Hepatocyte (in vitro differentiated cells): ENCODE results near the gene NEURL2. TPM values are rescaled to one million over a fixed set of nuclear protein-coding genes. Genes with fewer than 3 reads are reported as not detected.

ENCODE experiments used
- DNase-seq: peaks from one replicate; pipeline ENCODE4 v3.0.0-alpha.2; 2016; ENCODE audit warnings: low spot score
- H2AFZ ChIP-seq: fragments of 200-600 bp; sonication (generic); 2 replicates; pipeline ENCODE4 v1.6.0; 2016; ENCODE audit warnings: antibody characterized with exemption, mild to moderate bottlenecking
- H3K27ac ChIP-seq: fragments of 200-600 bp; sonication (generic); 2 replicates; pipeline ENCODE4 v1.5.1; 2016; ENCODE audit warnings: mild to moderate bottlenecking
- H3K27me3 ChIP-seq: fragments of 200-600 bp; sonication (generic); 2 replicates; pipeline ENCODE4 v1.6.1; 2016
- H3K36me3 ChIP-seq: fragments of 200-600 bp; sonication (generic); replicated peaks from 2 replicates; pipeline ENCODE4 v1.5.1; 2016; ENCODE audit warnings: low read depth; ENCODE audit not compliant: insufficient read depth
- H3K4me1 ChIP-seq: fragments of 200-600 bp; sonication (generic); 2 replicates; pipeline ENCODE4 v1.5.1; 2016; ENCODE audit warnings: mild to moderate bottlenecking, moderate library complexity; ENCODE audit not compliant: insufficient read depth
- H3K4me2 ChIP-seq: fragments of 200-600 bp; sonication (generic); 2 replicates; pipeline ENCODE4 v1.6.0; 2016
- H3K4me3 ChIP-seq: fragments of 200-600 bp; sonication (generic); 2 replicates; pipeline ENCODE4 v1.5.1; 2016; ENCODE audit warnings: mild to moderate bottlenecking
- H3K79me2 ChIP-seq: fragments of 200-600 bp; sonication (generic); 2 replicates; pipeline ENCODE4 v1.6.0; 2017; ENCODE audit warnings: mild to moderate bottlenecking
- H3K9me2 ChIP-seq: fragments of 200-600 bp; sonication (generic); replicated peaks from 2 replicates; pipeline ENCODE4 v1.6.0; 2017; ENCODE audit warnings: mild to moderate bottlenecking; ENCODE audit not compliant: insufficient read depth
- H3K9me3 ChIP-seq: fragments of 200-600 bp; sonication (generic); 2 replicates; pipeline ENCODE4 v1.5.1; 2016; ENCODE audit warnings: low read depth, mild to moderate bottlenecking
- H4K20me1 ChIP-seq: fragments of 200-600 bp; sonication (generic); 2 replicates; pipeline ENCODE4 v1.6.0; 2016; ENCODE audit warnings: mild to moderate bottlenecking; ENCODE audit not compliant: insufficient read depth, poor library complexity, severe bottlenecking
- CTCF ChIP-seq: fragments of 200-600 bp; sonication (generic); IDR thresholded peaks from 2 replicates; pipeline ENCODE4 v1.5.1; 2016; ENCODE audit warnings: antibody characterized with exemption, mild to moderate bottlenecking; ENCODE audit not compliant: poor library complexity
- EZH2 ChIP-seq: fragments of 200-600 bp; sonication (generic); IDR thresholded peaks from 2 replicates; pipeline ENCODE4 v1.6.1; 2016; ENCODE audit warnings: antibody characterized with exemption, mild to moderate bottlenecking, borderline replicate concordance
- EZH2phosphoT487 ChIP-seq: fragments of 200-600 bp; sonication (generic); IDR thresholded peaks from one replicate; pipeline ENCODE4 v1.6.1; 2018; ENCODE audit warnings: antibody characterized with exemption, mild to moderate bottlenecking, low read depth, moderate library complexity; ENCODE audit not compliant: unreplicated experiment, severe bottlenecking
- WGBS: methylation state at CpG from one replicate; pipeline ENCODE4 v1.1.6; 2016; ENCODE audit warnings: low lambda C conversion rate; ENCODE audit errors: missing lambda C conversion rate; 5-methylcytosine and 5-hydroxymethylcytosine counted together
- polyA plus RNA-seq: library from polyadenylated mRNA; unstranded; fragments of >200 nt; fragmentation: Nextera tagmentation; extraction: Ambion mirVana; gene quantifications from 2 replicates; pipeline ENCODE4 v1.2.1, GENCODE V29; 2016
- total RNA-seq: library from RNA; depleted of rRNA; stranded (reverse); fragments of >200 nt; gene quantifications from 2 replicates; pipeline ENCODE4 v1.2.3, GENCODE V29; 2014

Gene NEURL2
- total and polyA plus RNA-seq, 2 experiments from 2014 or later, result 11.7 to 12.8 TPM

GRCh38 chr20:45927071-45927878, 36.3 kb upstream of the NEURL2 start:
- Histone ChIP-seq H3K79me2 (peaks cover under 1% of the 10 kb centered on the region), H3K27ac (peak overlapping the region; percentile 84), H3K4me3 (no peak overlapping the region), H3K27me3 (no peaks in the 10 kb centered on the region), H3K4me1 (peaks cover 18% of the 10 kb centered on the region), H3K9me3 (no peaks in the 10 kb centered on the region), H4K20me1 (no peaks in the 10 kb centered on the region), H2AFZ (no peak overlapping the region), H3K36me3 (no peaks in the 10 kb centered on the region), H3K9me2 (no peaks in the 10 kb centered on the region), H3K4me2 (no peak overlapping the region)
- WGBS, result 73% methylated on average over 14 of the region's 14 CpGs
- TF ChIP-seq CTCF (no peak), EZH2 (no peak), EZH2phosphoT487 (no peak)
- DNase-seq, result no peak

GRCh38 chr20:45926731-45927070, 35.7 kb upstream of the NEURL2 start:
- WGBS, result 94% methylated on average over 2 of the region's 2 CpGs
- no peak for DNase-seq
- H2AFZ ChIP-seq, result no peak overlapping the region

GRCh38 chr20:45925821-45926506, 35.0 kb upstream of the NEURL2 start:
- Histone ChIP-seq H3K4me1 (peaks cover 27% of the 10 kb centered on the region), H3K27ac (peak overlapping the region; percentile 72), H3K9me2 (no peaks in the 10 kb centered on the region), H2AFZ (no peak overlapping the region), H3K27me3 (no peaks in the 10 kb centered on the region), H3K79me2 (no peaks in the 10 kb centered on the region), H4K20me1 (no peaks in the 10 kb centered on the region), H3K36me3 (no peaks in the 10 kb centered on the region), H3K9me3 (no peaks in the 10 kb centered on the region), H3K4me3 (no peak overlapping the region), H3K4me2 (no peak overlapping the region)
- no peak for DNase-seq
- 72% methylated on average over 9 of the region's 9 CpGs for WGBS
- no peak for TF ChIP-seq EZH2phosphoT487
- no peak for TF ChIP-seq CTCF

More at GRCh38 chr20:45926731-45927070, 35.7 kb upstream of the NEURL2 start:
- no peak for TF ChIP-seq CTCF
- TF ChIP-seq EZH2phosphoT487, result no peak
- no peak for TF ChIP-seq EZH2
- no peaks in the 10 kb centered on the region for H4K20me1 ChIP-seq
- no peak overlapping the region for H3K4me3 ChIP-seq
- H3K79me2 ChIP-seq, result no peaks in the 10 kb centered on the region
- H3K27ac ChIP-seq, result peak overlapping the region; percentile 84
- no peaks in the 10 kb centered on the region for H3K27me3 ChIP-seq
- H3K4me2 ChIP-seq, result no peak overlapping the region
- peaks cover 24% of the 10 kb centered on the region for H3K4me1 ChIP-seq
- H3K9me3 ChIP-seq, result no peaks in the 10 kb centered on the region
- no peaks in the 10 kb centered on the region for H3K9me2 ChIP-seq
- no peaks in the 10 kb centered on the region for H3K36me3 ChIP-seq
